Activated T-helper 1 cell treated with anti-CD3 and anti-CD28 coated beads, Interleukin-12 subunit alpha, Interleukin-12 subunit beta, Interleukin-2, Interleukin-4 antibody, amounts not matched to agents 30 ng/mL and 10 ng/mL and 1 ng/mL, durations not matched to agents 14 hours and 24 hours and 36 hours (primary cell): ENCODE measurements around the gene KCTD17. TPM values are rescaled to one million over a fixed set of nuclear protein-coding genes. Genes with fewer than 3 reads are reported as not detected.

ENCODE experiments used
- DNase-seq: peaks from one replicate; pipeline ENCODE4 v3.0.0; 2021; ENCODE audit warnings: low spot score
- H3K27ac Mint-ChIP-seq: one replicate; pipeline ENCODE4 v1.8.0; 2021; ENCODE audit warnings: mild to moderate bottlenecking, mixed read lengths
- H3K27me3 Mint-ChIP-seq: one replicate; pipeline ENCODE4 v1.8.0; 2022; ENCODE audit warnings: mild to moderate bottlenecking, moderate library complexity, mixed read lengths; ENCODE audit not compliant: insufficient read depth
- H3K36me3 Mint-ChIP-seq: one replicate; pipeline ENCODE4 v1.8.0; 2021; ENCODE audit warnings: low read depth, mixed read lengths
- H3K4me1 Mint-ChIP-seq: one replicate; pipeline ENCODE4 v1.8.0; 2021; ENCODE audit warnings: low read depth, mixed read lengths
- H3K4me3 Mint-ChIP-seq: one replicate; pipeline ENCODE4 v1.8.0; 2021; ENCODE audit warnings: mild to moderate bottlenecking, moderate library complexity, mixed read lengths
- H3K9me3 Mint-ChIP-seq: one replicate; pipeline ENCODE4 v1.8.0; 2021; ENCODE audit warnings: mixed read lengths
- intact Hi-C: fragments of 100-400 bp; cut with micrococcal nuclease; formaldehyde crosslinking; loops from one replicate; pipeline ENCODE4 v1.15.1; 2024
- total RNA-seq: library from RNA; stranded (reverse); gene quantifications from 2 replicates; pipeline ENCODE4 v1.2.3, GENCODE V29; 2022

KCTD17 gene
- total RNA-seq, 1 donor from 2014 or later, result 68.1 TPM

GRCh38 chr22:37052386-37053309 lies 1.1 kb downstream of the KCTD17 start:
- Mint-ChIP-seq H3K4me3 (peak overlapping the region; percentile 87), H3K4me1 (peaks cover 9% of the 10 kb centered on the region), H3K36me3 (peaks cover 11% of the 10 kb centered on the region), H3K27ac (peak overlapping the region; percentile 74), H3K27me3 (peaks cover 1% of the 10 kb centered on the region), H3K9me3 (no peaks in the 10 kb centered on the region)
- DNase-seq, result no peak
- intact Hi-C loops, result no loop called here

GRCh38 chr22:37053310-37054055 lies 1.9 kb downstream of the KCTD17 start:
- H3K9me3 Mint-ChIP-seq, result no peaks in the 10 kb centered on the region
- intact Hi-C loops, result no loop called here
- no peak overlapping the region for H3K27ac Mint-ChIP-seq
- H3K36me3 Mint-ChIP-seq, result peaks cover 14% of the 10 kb centered on the region
- peaks cover 1% of the 10 kb centered on the region for H3K27me3 Mint-ChIP-seq
- H3K4me3 Mint-ChIP-seq, result peak overlapping the region; percentile 87
- no peak for DNase-seq
- H3K4me1 Mint-ChIP-seq, result peaks cover 9% of the 10 kb centered on the region

GRCh38 chr22:37054056-37054395 lies 2.5 kb downstream of the KCTD17 start:
- DNase-seq, result no peak
- Mint-ChIP-seq H3K9me3 (no peaks in the 10 kb centered on the region), H3K27me3 (peaks cover 1% of the 10 kb centered on the region), H3K27ac (no peak overlapping the region), H3K36me3 (peaks cover 14% of the 10 kb centered on the region), H3K4me1 (peaks cover 9% of the 10 kb centered on the region), H3K4me3 (peak overlapping the region; percentile 53)
- intact Hi-C loops, result no loop called here

- Mint-ChIP-seq H3K9me3 (no peaks in the 10 kb centered on the region), H3K4me1 (peaks cover 9% of the 10 kb centered on the region), H3K36me3 (peaks cover 14% of the 10 kb centered on the region), H3K4me3 (no peak overlapping the region), H3K27ac (no peak overlapping the region), H3K27me3 (peaks cover 1% of the 10 kb centered on the region)
- DNase-seq, result no peak
- intact Hi-C loops, result no loop called here
Measured at GRCh38 chr22:37054600-37055365, 3.2 kb downstream of the KCTD17 start.

- no peaks in the 10 kb centered on the region for H3K27me3 Mint-ChIP-seq
- no peak overlapping the region for H3K4me3 Mint-ChIP-seq
- DNase-seq, result no peak
- no peaks in the 10 kb centered on the region for H3K9me3 Mint-ChIP-seq
- peaks cover 23% of the 10 kb centered on the region for H3K4me1 Mint-ChIP-seq
- H3K36me3 Mint-ChIP-seq, result peaks cover 18% of the 10 kb centered on the region
- no peak overlapping the region for H3K27ac Mint-ChIP-seq
- intact Hi-C loops, result no loop called here
Measured at GRCh38 chr22:37056246-37056645, 4.7 kb downstream of the KCTD17 start.

- Mint-ChIP-seq H3K36me3 (peaks cover 19% of the 10 kb centered on the region), H3K4me1 (peaks cover 22% of the 10 kb centered on the region), H3K9me3 (no peaks in the 10 kb centered on the region), H3K27ac (no peak overlapping the region), H3K4me3 (no peak overlapping the region), H3K27me3 (no peaks in the 10 kb centered on the region)
- no peak for DNase-seq
- intact Hi-C loops, result no loop called here
Measured at GRCh38 chr22:37057226-37057625, 5.7 kb downstream of the KCTD17 start.

- Mint-ChIP-seq H3K9me3 (no peaks in the 10 kb centered on the region), H3K27ac (no peak overlapping the region), H3K36me3 (peaks cover 19% of the 10 kb centered on the region), H3K4me1 (peaks cover 15% of the 10 kb centered on the region), H3K4me3 (no peak overlapping the region), H3K27me3 (no peaks in the 10 kb centered on the region)
- intact Hi-C loops, result no loop called here
- no peak for DNase-seq
Measured at GRCh38 chr22:37057796-37058510, 6.4 kb downstream of the KCTD17 start.

GRCh38 chr22:37058917-37059701 lies 7.6 kb downstream of the KCTD17 start:
- Mint-ChIP-seq H3K36me3 (peaks cover 19% of the 10 kb centered on the region), H3K4me3 (no peak overlapping the region), H3K27me3 (no peaks in the 10 kb centered on the region), H3K27ac (no peak overlapping the region), H3K9me3 (no peaks in the 10 kb centered on the region), H3K4me1 (peaks cover 15% of the 10 kb centered on the region)
- no peak for DNase-seq
- intact Hi-C loops, result no loop called here

- no peak overlapping the region for H3K4me3 Mint-ChIP-seq
- peaks cover 15% of the 10 kb centered on the region for H3K4me1 Mint-ChIP-seq
- DNase-seq, result no peak
- peaks cover 23% of the 10 kb centered on the region for H3K36me3 Mint-ChIP-seq
- H3K27me3 Mint-ChIP-seq, result no peaks in the 10 kb centered on the region
- no peaks in the 10 kb centered on the region for H3K9me3 Mint-ChIP-seq
- no peak overlapping the region for H3K27ac Mint-ChIP-seq
- intact Hi-C loops, result no loop called here
Measured at GRCh38 chr22:37059876-37060449, 8.4 kb downstream of the KCTD17 start.

GRCh38 chr22:37060801-37061610 lies 9.5 kb downstream of the KCTD17 start:
- intact Hi-C loops, result no loop called here
- Mint-ChIP-seq H3K27ac (peak overlapping the region; percentile 55), H3K9me3 (no peaks in the 10 kb centered on the region), H3K27me3 (no peaks in the 10 kb centered on the region), H3K4me1 (peaks cover 15% of the 10 kb centered on the region), H3K36me3 (peaks cover 20% of the 10 kb centered on the region), H3K4me3 (peak overlapping the region; percentile 66)
- DNase-seq, result peak; percentile 12
